A549 (cell line): ENCODE data around the gene CADPS2. TPM values are rescaled to one million over a fixed set of nuclear protein-coding genes. Genes with fewer than 3 reads are reported as not detected.

Experiments
- ATAC-seq, 2 experiments: fragments of 200-7000 bp in 1 of 2; fragments of >200 bp in 1 of 2; cut with Nextera tagmentation in 1 of 2; cut with Tn5 transposase in 1 of 2; 3 replicates each; pipeline versions ENCODE4 v1.8.0 to v1.9.1; 2018 to 2020; ENCODE audit warnings: mild to moderate bottlenecking in 1 of 2, moderate library complexity in 1 of 2
- CTCF ChIA-PET: fragments of 300-600 bp; sonication (Branson Sonifier 250); formaldehyde crosslinking; extraction: SDS; loops from one replicate; lab custom pipeline; 2021; ENCODE audit warnings: antibody characterized with exemption, inconsistent platforms; lab: Yijun Ruan, JAX
- POLR2A ChIA-PET: fragments of 350-600 bp; formaldehyde crosslinking; extraction: SDS; loops from one replicate; lab custom pipeline; 2021; ENCODE audit warnings: antibody characterized with exemption, inconsistent platforms; lab: Yijun Ruan, JAX
- DNase-seq, 2 experiments: peaks; one replicate each; pipeline versions ENCODE4 v3.0.0 to v3.0.0-alpha.2; 2011 to 2016; ENCODE audit warnings: low read depth in 1 of 2, low spot score in 1 of 2
- FAIRE-seq: peaks from 2 replicates; lab custom pipeline; 2011; peaks lifted over from hg19 to GRCh38; lab: Jason Lieb, UNC
- H3K27ac ChIP-seq, 2 experiments: fragments of >200 bp; sonication (Bioruptor Twin); formaldehyde crosslinking; 3 replicates each; pipeline ENCODE4 v1.5.1; 2016 to 2017
- H3K4me1 ChIP-seq: fragments of >200 bp; sonication (Bioruptor Twin); formaldehyde crosslinking; 3 replicates; pipeline ENCODE4 v1.6.1; 2016
- H3K4me2 ChIP-seq: fragments of >200 bp; sonication (Bioruptor Twin); formaldehyde crosslinking; 3 replicates; pipeline ENCODE4 v1.6.1; 2016
- H3K4me3 ChIP-seq: fragments of >200 bp; sonication (Bioruptor Twin); formaldehyde crosslinking; 3 replicates; pipeline ENCODE4 v1.5.1; 2016
- H3K9me3 ChIP-seq: fragments of >200 bp; sonication (Bioruptor Twin); formaldehyde crosslinking; 3 replicates; pipeline ENCODE4 v1.6.1; 2016
- ATOH8 ChIP-seq: fragments of 250-450 bp; sonication (Bioruptor Pico); IDR thresholded peaks from 2 replicates; pipeline ENCODE4 v1.5.0; 2020; ENCODE audit warnings: low read depth, mild to moderate bottlenecking, moderate library complexity
- CHD4 ChIP-seq: fragments of 200-600 bp; sonication (generic); IDR thresholded peaks from 2 replicates; pipeline ENCODE4 v1.6.1; 2016; ENCODE audit warnings: antibody characterized with exemption, mild to moderate bottlenecking, borderline replicate concordance
- E2F6 ChIP-seq: IDR thresholded peaks from 2 replicates; pipeline ENCODE4 v1.6.1; 2012; ENCODE audit warnings: low read depth, borderline replicate concordance
- EHMT2 ChIP-seq: fragments of 200-600 bp; sonication (generic); IDR thresholded peaks from 2 replicates; pipeline ENCODE4 v1.6.1; 2016; ENCODE audit warnings: antibody characterized with exemption, low read depth, mild to moderate bottlenecking, moderate library complexity
- EP300 ChIP-seq, 2 experiments: fragments of >200 bp; sonication (Bioruptor Twin); formaldehyde crosslinking; IDR thresholded peaks; 2 replicates in 1 of 2; 3 replicates in 1 of 2; pipeline ENCODE4 v1.6.1; 2016 to 2017
- ESRRA ChIP-seq: fragments of 150-350 bp; IDR thresholded peaks from 2 replicates; pipeline ENCODE4 v1.6.1; 2014; ENCODE audit warnings: mild to moderate bottlenecking, low read length, borderline replicate concordance
- FOSB ChIP-seq: fragments of 250-450 bp; sonication (Bioruptor Pico); IDR thresholded peaks from 2 replicates; pipeline ENCODE4 v1.5.0; 2020; ENCODE audit warnings: mild to moderate bottlenecking, moderate library complexity
- FOSL2 ChIP-seq, 2 experiments: fragments of 450-650 bp in 1 of 2; fragments of >200 bp in 1 of 2; sonication (Bioruptor Twin) in 1 of 2; formaldehyde crosslinking; IDR thresholded peaks; 2 replicates each; pipeline versions ENCODE4 v1.5.0 to v1.6.1; 2016 to 2020; ENCODE audit warnings: mild to moderate bottlenecking in 1 of 2, moderate library complexity in 1 of 2
- GATA3 ChIP-seq: IDR thresholded peaks from 2 replicates; pipeline ENCODE4 v1.6.1; 2012; ENCODE audit warnings: borderline replicate concordance
- HOXB13 ChIP-seq: fragments of 250-450 bp; sonication (Bioruptor Pico); IDR thresholded peaks from 2 replicates; pipeline ENCODE4 v1.5.0; 2020; ENCODE audit warnings: low read depth, mild to moderate bottlenecking, moderate library complexity
- HOXB5 ChIP-seq: fragments of 250-450 bp; sonication (Bioruptor Pico); IDR thresholded peaks from 2 replicates; pipeline ENCODE4 v1.5.0; 2020; ENCODE audit warnings: mild to moderate bottlenecking, moderate library complexity
- JUN ChIP-seq, 2 experiments: fragments of >200 bp; sonication (Bioruptor Twin); formaldehyde crosslinking; IDR thresholded peaks; 2 replicates in 1 of 2; 3 replicates in 1 of 2; pipeline ENCODE4 v1.6.1; 2016 to 2017
- JUNB ChIP-seq: fragments of >200 bp; sonication (Bioruptor Twin); formaldehyde crosslinking; IDR thresholded peaks from 2 replicates; pipeline ENCODE4 v1.6.1; 2016
- MAFK ChIP-seq: fragments of 450-650 bp; IDR thresholded peaks from 2 replicates; pipeline ENCODE4 v1.6.1; 2014; ENCODE audit not compliant: partially characterized antibody
- NFE2L2 ChIP-seq: fragments of 150-350 bp; conservative IDR thresholded peaks from 2 replicates; pipeline ENCODE4 v1.6.1; 2014; ENCODE audit warnings: low read length
- NR3C1 ChIP-seq: fragments of >200 bp; sonication (Bioruptor Twin); formaldehyde crosslinking; IDR thresholded peaks from 3 replicates; pipeline ENCODE4 v1.6.1; 2017
- PBX3 ChIP-seq: IDR thresholded peaks from 2 replicates; pipeline ENCODE4 v1.6.1; 2012
- PHF8 ChIP-seq: fragments of 200-600 bp; sonication (generic); IDR thresholded peaks from 2 replicates; pipeline ENCODE4 v1.6.1; 2016; ENCODE audit warnings: low read depth, mild to moderate bottlenecking, antibody characterized with exemption, moderate library complexity, borderline replicate concordance
- POLR2A ChIP-seq: IDR thresholded peaks from 2 replicates; pipeline ENCODE4 v1.6.1; 2012; ENCODE audit warnings: mild to moderate bottlenecking, low read length
- POLR2AphosphoS2 ChIP-seq: conservative IDR thresholded peaks from 2 replicates; pipeline ENCODE4 v1.6.1; 2012; ENCODE audit warnings: low read length, improper control_type of control experiment, inconsistent platforms
- RARB ChIP-seq: fragments of 250-450 bp; sonication (Bioruptor Pico); IDR thresholded peaks from 2 replicates; pipeline ENCODE4 v1.8.0; 2021; ENCODE audit warnings: mild to moderate bottlenecking, moderate library complexity
- RFX5 ChIP-seq: fragments of 450-650 bp; IDR thresholded peaks from 2 replicates; pipeline ENCODE4 v1.7.1; 2014; ENCODE audit warnings: antibody characterized with exemption, mild to moderate bottlenecking, moderate library complexity
- RNF2 ChIP-seq: fragments of 200-600 bp; sonication (generic); IDR thresholded peaks from 2 replicates; pipeline ENCODE4 v1.6.1; 2016; ENCODE audit warnings: low read depth, mild to moderate bottlenecking, antibody characterized with exemption, moderate library complexity, borderline replicate concordance
- SREBF2 ChIP-seq: fragments of 450-650 bp; IDR thresholded peaks from 2 replicates; pipeline ENCODE4 v1.6.1; 2014; ENCODE audit warnings: mild to moderate bottlenecking, moderate library complexity
- ZNF302 ChIP-seq: fragments of 250-450 bp; sonication (Bioruptor Pico); IDR thresholded peaks from 2 replicates; pipeline ENCODE4 v1.9.0; 2021; ENCODE audit warnings: inconsistent platforms, mild to moderate bottlenecking, moderate library complexity
- WGBS: methylation state at CpG from one replicate; pipeline ENCODE4 v1.1.6; 2017; ENCODE audit errors: missing lambda C conversion rate; 5-methylcytosine and 5-hydroxymethylcytosine counted together
- polyA plus RNA-seq, 4 experiments: library from polyadenylated mRNA; depleted of rRNA in 3 of 4; stranded (reverse); fragments of >200 nt; fragmentation: RNase III in 1 of 4; extraction: RNeasy Plus Mini Kit Qiagen cat#74134 plus additional on column Dnase treatment in 1 of 4; gene quantifications; 2 replicates in 3 of 4; 3 replicates in 1 of 4; pipeline ENCODE4 v1.2.3, GENCODE V29; 2011 to 2017
- TF ChIP-seq, protein P1 (sequence below): fragments of 150-350 bp; IDR thresholded peaks from 2 replicates; pipeline ENCODE4 v1.6.1; 2014; ENCODE audit warnings: low read depth, mild to moderate bottlenecking, low read length

The CADPS2 gene
- polyA plus RNA-seq, 2 of the 4 experiments (the other 2 are of a cell fraction), result 0.04 to 0.10 TPM

GRCh38 chr7:122616951-122617350 is 269.3 kb downstream of the CADPS2 start:
- FAIRE-seq, result no peak
- Histone ChIP-seq H3K4me3 (no peak overlapping the region), H3K27ac (no peak overlapping the region), H3K9me3 (no peaks in the 10 kb centered on the region), H3K4me2 (no peak overlapping the region), H3K4me1 (no peaks in the 10 kb centered on the region)
- DNase-seq, result no peak
- CTCF ChIA-PET, result interaction anchor here (0.6 kb wide), 1 partner anchor 375 kb away, joined by 4 read pairs; no protein-coding TSS in a partner anchor
- POLR2A ChIA-PET, result no interaction called here
- TF ChIP-seq RFX5 (no peak), ATOH8 (CRISPR knock-in tag) (no peak), HOXB5 (CRISPR knock-in tag) (no peak), EHMT2 (no peak), ZNF302 (no peak), HOXB13 (CRISPR knock-in tag) (no peak), POLR2A (no peak), MAFK (no peak), NR3C1 (no peak)
- TF ChIP-seq, protein P1, sequence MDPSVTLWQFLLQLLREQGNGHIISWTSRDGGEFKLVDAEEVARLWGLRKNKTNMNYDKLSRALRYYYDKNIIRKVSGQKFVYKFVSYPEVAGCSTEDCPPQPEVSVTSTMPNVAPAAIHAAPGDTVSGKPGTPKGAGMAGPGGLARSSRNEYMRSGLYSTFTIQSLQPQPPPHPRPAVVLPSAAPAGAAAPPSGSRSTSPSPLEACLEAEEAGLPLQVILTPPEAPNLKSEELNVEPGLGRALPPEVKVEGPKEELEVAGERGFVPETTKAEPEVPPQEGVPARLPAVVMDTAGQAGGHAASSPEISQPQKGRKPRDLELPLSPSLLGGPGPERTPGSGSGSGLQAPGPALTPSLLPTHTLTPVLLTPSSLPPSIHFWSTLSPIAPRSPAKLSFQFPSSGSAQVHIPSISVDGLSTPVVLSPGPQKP, result no peak
- under 1% methylated on average over 3 of the region's 3 CpGs for WGBS
- no peak for ATAC-seq

DNA sequence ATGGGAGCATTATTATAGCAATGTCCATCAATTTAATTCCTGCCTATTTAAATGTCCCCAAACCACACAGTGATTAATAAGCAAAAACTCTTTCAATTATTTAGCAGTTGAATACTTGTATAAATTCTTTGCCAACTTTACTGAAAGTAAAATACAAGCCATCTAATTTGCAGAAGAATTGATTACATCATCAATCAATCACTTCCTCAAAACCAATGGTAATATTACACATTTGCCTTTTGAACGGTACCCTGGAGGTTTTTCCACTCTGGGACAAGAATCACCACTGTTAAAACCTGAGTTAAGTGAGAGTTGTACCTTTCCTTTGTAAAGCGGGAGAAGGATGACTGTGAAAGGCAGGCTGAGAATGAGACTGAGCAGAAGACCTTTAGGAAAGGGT is 280.3 kb downstream of the CADPS2 start:
- CTCF ChIA-PET, result no interaction called here
- no peak for ATAC-seq
- Histone ChIP-seq H3K4me1 (no peaks in the 10 kb centered on the region), H3K9me3 (no peaks in the 10 kb centered on the region)
- TF ChIP-seq RNF2 (no peak), RFX5 (no peak), ATOH8 (CRISPR knock-in tag) (no peak)
- TF ChIP-seq, all 56 proteins: peak for 0
- Histone ChIP-seq H3K4me3 (no peak overlapping the region), H3K27ac (no peak overlapping the region), H3K4me2 (no peak overlapping the region)
- FAIRE-seq (no peak), DNase-seq (no peak)
- POLR2A ChIA-PET, result no interaction called here
- WGBS, result 38% methylated on average over 2 of the region's 2 CpGs

- Histone ChIP-seq H3K4me2 (no peak overlapping the region), H3K4me1 (no peaks in the 10 kb centered on the region), H3K9me3 (no peaks in the 10 kb centered on the region), H3K4me3 (no peak overlapping the region), H3K27ac (no peak overlapping the region)
- no peak for DNase-seq
- CTCF ChIA-PET, result no interaction called here
- POLR2A ChIA-PET, result no interaction called here
- TF ChIP-seq RARB (CRISPR knock-in tag) (no peak), GATA3 (no peak), SREBF2 (no peak), PBX3 (no peak)
- no peak for FAIRE-seq
- ATAC-seq, result no peak
Measured at GRCh38 chr7:122604251-122604650, 282.0 kb downstream of the CADPS2 start.

DNA sequence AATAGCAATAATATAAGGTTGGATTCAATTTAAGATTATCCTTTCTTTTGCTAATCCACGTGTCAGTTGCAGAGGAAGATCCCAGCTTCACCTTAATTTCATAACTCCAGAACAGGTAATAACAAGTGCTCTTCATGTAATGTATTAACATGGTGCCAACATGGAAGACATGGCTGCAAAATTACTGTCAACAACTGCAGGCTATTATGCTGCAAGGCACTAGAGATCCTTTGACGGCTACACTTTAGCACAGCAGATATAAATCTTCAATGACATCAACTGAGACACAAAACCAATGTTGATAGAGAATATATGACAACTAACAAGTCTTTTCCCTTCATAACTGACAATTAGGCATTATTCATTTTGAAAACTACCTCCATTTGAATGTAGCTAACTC is 283.5 kb downstream of the CADPS2 start:
- H3K4me1 ChIP-seq, result no peaks in the 10 kb centered on the region
- ChIA-PET CTCF (no interaction called here), POLR2A (no interaction called here)
- 2% methylated on average over 2 of the region's 2 CpGs for WGBS
- DNase-seq, result no peak
- H3K27ac ChIP-seq, result no peak overlapping the region
- H3K4me3 ChIP-seq, result no peak overlapping the region
- no peak for FAIRE-seq
- no peak overlapping the region for H3K4me2 ChIP-seq
- H3K9me3 ChIP-seq, result no peaks in the 10 kb centered on the region
- ATAC-seq, result no peak
- TF ChIP-seq NFE2L2, result no peak
- TF ChIP-seq PHF8, result no peak
- no peak for TF ChIP-seq FOSB (CRISPR knock-in tag)
- no peak for TF ChIP-seq JUN (IDR thresholded peaks at IDR 0.05)
- no peak for TF ChIP-seq FOSL2 (IDR thresholded peaks at IDR 0.05)
- no peak for TF ChIP-seq FOSL2 (CRISPR knock-in tag; IDR thresholded peaks at IDR 0.05)
- no peak for TF ChIP-seq POLR2AphosphoS2
- no peak for TF ChIP-seq EHMT2
- no peak for TF ChIP-seq CHD4
- no peak for TF ChIP-seq HOXB5 (CRISPR knock-in tag)
- no peak for TF ChIP-seq EP300 (IDR thresholded peaks at IDR 0.05)
- no peak for TF ChIP-seq GATA3
- TF ChIP-seq, protein P1, result no peak
- TF ChIP-seq E2F6, result no peak
- no peak for TF ChIP-seq ESRRA
- TF ChIP-seq RFX5, result no peak
- no peak for TF ChIP-seq JUNB
